WTC11 (cell line): ENCODE data around the gene SLC29A1.

Experiments used
- ATF1 ChIP-seq: sonication (generic); formaldehyde crosslinking; IDR thresholded peaks from 2 replicates; pipeline ENCODE4 v1.8.1; 2023; ENCODE audit warnings: mild to moderate bottlenecking, moderate library complexity, missing genetic modification reagents
- SP1 ChIP-seq: sonication (generic); formaldehyde crosslinking; conservative IDR thresholded peaks from 2 replicates; pipeline ENCODE4 v1.8.1; 2022; ENCODE audit warnings: missing genetic modification reagents
- TF ChIP-seq, protein P1 (sequence below): fragments of 200-600 bp; IDR thresholded peaks from 2 replicates; pipeline ENCODE4 v1.8.0; 2022; ENCODE audit warnings: antibody characterized with exemption
- TF ChIP-seq, protein P2 (sequence below): sonication (generic); formaldehyde crosslinking; IDR thresholded peaks from 2 replicates; pipeline ENCODE4 v1.8.1; 2022; ENCODE audit warnings: mild to moderate bottlenecking, missing genetic modification reagents, moderate library complexity, borderline replicate concordance
- TF ChIP-seq, protein P3 (sequence below): sonication (generic); formaldehyde crosslinking; IDR thresholded peaks from 2 replicates; pipeline ENCODE4 v1.8.0; 2022; ENCODE audit warnings: mild to moderate bottlenecking, missing genetic modification reagents
- TF ChIP-seq, protein P4 (sequence below): sonication (generic); formaldehyde crosslinking; IDR thresholded peaks from 2 replicates; pipeline ENCODE4 v1.8.1; 2023; ENCODE audit warnings: mild to moderate bottlenecking, missing genetic modification reagents
- TF ChIP-seq, protein P5 (sequence below): sonication (generic); formaldehyde crosslinking; IDR thresholded peaks from 2 replicates; pipeline ENCODE4 v1.8.1; 2022; ENCODE audit warnings: missing genetic modification reagents, borderline replicate concordance

DNA sequence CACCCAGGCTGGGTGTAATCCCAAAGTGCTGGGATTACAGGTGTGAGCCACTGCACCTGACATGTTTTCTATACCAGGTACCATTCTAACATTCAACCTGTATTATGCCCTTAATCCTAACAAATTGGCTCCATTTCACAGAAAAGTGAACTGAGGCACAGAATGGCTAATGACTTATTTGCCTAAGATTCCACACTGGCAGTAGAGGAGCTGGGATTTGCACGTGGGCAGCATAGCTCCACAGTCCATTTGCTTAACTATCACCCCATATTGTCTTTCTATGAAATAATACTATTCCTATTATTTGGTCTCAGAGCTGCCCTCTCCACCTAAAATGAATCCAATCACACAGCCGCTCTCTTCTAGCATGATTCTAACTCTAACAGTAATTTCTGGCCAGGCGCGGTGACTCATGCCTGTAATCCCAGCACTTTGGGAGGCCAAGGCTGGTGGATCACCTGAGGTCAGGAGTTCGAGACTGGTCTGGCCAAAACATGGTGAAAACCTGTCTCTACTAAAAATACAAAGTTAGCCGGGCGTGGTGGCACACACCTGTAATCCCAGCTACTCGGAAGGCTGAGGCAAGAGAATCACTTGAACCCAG is 30.0 kb upstream of the SLC29A1 start:
- TF ChIP-seq SP1 (CRISPR knock-in tag) (no peak), ATF1 (no peak)
- TF ChIP-seq, protein P1, sequence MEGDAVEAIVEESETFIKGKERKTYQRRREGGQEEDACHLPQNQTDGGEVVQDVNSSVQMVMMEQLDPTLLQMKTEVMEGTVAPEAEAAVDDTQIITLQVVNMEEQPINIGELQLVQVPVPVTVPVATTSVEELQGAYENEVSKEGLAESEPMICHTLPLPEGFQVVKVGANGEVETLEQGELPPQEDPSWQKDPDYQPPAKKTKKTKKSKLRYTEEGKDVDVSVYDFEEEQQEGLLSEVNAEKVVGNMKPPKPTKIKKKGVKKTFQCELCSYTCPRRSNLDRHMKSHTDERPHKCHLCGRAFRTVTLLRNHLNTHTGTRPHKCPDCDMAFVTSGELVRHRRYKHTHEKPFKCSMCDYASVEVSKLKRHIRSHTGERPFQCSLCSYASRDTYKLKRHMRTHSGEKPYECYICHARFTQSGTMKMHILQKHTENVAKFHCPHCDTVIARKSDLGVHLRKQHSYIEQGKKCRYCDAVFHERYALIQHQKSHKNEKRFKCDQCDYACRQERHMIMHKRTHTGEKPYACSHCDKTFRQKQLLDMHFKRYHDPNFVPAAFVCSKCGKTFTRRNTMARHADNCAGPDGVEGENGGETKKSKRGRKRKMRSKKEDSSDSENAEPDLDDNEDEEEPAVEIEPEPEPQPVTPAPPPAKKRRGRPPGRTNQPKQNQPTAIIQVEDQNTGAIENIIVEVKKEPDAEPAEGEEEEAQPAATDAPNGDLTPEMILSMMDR = no peak
- TF ChIP-seq, protein P2, sequence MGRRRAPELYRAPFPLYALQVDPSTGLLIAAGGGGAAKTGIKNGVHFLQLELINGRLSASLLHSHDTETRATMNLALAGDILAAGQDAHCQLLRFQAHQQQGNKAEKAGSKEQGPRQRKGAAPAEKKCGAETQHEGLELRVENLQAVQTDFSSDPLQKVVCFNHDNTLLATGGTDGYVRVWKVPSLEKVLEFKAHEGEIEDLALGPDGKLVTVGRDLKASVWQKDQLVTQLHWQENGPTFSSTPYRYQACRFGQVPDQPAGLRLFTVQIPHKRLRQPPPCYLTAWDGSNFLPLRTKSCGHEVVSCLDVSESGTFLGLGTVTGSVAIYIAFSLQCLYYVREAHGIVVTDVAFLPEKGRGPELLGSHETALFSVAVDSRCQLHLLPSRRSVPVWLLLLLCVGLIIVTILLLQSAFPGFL = no peak
- TF ChIP-seq, protein P3, sequence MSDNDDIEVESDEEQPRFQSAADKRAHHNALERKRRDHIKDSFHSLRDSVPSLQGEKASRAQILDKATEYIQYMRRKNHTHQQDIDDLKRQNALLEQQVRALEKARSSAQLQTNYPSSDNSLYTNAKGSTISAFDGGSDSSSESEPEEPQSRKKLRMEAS (CRISPR knock-in tag) = no peak
- TF ChIP-seq, protein P4, sequence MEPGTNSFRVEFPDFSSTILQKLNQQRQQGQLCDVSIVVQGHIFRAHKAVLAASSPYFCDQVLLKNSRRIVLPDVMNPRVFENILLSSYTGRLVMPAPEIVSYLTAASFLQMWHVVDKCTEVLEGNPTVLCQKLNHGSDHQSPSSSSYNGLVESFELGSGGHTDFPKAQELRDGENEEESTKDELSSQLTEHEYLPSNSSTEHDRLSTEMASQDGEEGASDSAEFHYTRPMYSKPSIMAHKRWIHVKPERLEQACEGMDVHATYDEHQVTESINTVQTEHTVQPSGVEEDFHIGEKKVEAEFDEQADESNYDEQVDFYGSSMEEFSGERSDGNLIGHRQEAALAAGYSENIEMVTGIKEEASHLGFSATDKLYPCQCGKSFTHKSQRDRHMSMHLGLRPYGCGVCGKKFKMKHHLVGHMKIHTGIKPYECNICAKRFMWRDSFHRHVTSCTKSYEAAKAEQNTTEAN (CRISPR knock-in tag) = no peak
- TF ChIP-seq, protein P5, sequence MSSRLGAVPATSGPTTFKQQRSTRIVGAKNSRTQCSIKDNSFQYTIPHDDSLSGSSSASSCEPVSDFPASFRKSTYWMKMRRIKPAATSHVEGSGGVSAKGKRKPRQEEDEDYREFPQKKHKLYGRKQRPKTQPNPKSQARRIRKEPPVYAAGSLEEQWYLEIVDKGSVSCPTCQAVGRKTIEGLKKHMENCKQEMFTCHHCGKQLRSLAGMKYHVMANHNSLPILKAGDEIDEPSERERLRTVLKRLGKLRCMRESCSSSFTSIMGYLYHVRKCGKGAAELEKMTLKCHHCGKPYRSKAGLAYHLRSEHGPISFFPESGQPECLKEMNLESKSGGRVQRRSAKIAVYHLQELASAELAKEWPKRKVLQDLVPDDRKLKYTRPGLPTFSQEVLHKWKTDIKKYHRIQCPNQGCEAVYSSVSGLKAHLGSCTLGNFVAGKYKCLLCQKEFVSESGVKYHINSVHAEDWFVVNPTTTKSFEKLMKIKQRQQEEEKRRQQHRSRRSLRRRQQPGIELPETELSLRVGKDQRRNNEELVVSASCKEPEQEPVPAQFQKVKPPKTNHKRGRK = no peak
